Ovary (tissue), 3 donors: Measurements from ENCODE around the gene DENND6B.

ENCODE experiments used
- CTCF ChIP-seq, 3 donors: fragments of 450-650 bp in 2 of 3; fragments of 200-600 bp in 1 of 3; IDR thresholded peaks; one replicate each; pipeline versions ENCODE4 v1.5.1 to v1.8.0; 2016 to 2022; ENCODE audit warnings: antibody characterized with exemption in 3 of 3, mild to moderate bottlenecking in 1 of 3
- EP300 ChIP-seq: sonication (generic); formaldehyde crosslinking; IDR thresholded peaks from one replicate; pipeline ENCODE4 v1.6.1; 2017; ENCODE audit warnings: antibody characterized with exemption
- POLR2A ChIP-seq: fragments of 450-650 bp; IDR thresholded peaks from one replicate; pipeline ENCODE4 v1.6.1; 2017; ENCODE audit warnings: antibody characterized with exemption, mild to moderate bottlenecking, moderate library complexity
- donor health status: DM: no; HTN: no; CAD: no.

GRCh38 chr22:50318698-50319411, 8.0 kb downstream of the DENND6B start:
- TF ChIP-seq POLR2A (no peak), CTCF (IDR thresholded peaks at IDR 0.05) (no peak), EP300 (no peak)
